HG02973 (cell line): Measurements from ENCODE around the gene SPPL2C.
A peak's percentile ranks its signal among the peaks of the same experiment; 100 is the strongest.

ENCODE experiments used
- ATAC-seq: cut with Tn5 transposase; IDR thresholded peaks from one replicate; pipeline ENCODE4 v1.9.1; 2021; ENCODE audit warnings: moderate library complexity; ENCODE audit not compliant: unreplicated experiment

The SPPL2C gene

GRCh38 chr17:45871718-45872117 lies 27.0 kb downstream of the SPPL2C start:
- no peak for ATAC-seq

- no peak for ATAC-seq
Observed at GRCh38 chr17:45873728-45874127, 29.0 kb downstream of the SPPL2C start.

- ATAC-seq: no peak
Observed at GRCh38 chr17:45874151-45874550, 29.5 kb downstream of the SPPL2C start.

GRCh38 chr17:45876539-45876938 lies 31.9 kb downstream of the SPPL2C start:
- ATAC-seq: no peak

GRCh38 chr17:45877467-45877866 lies 32.8 kb downstream of the SPPL2C start:
- ATAC-seq: no peak

GRCh38 chr17:45883063-45883462 lies 38.4 kb downstream of the SPPL2C start:
- no peak for ATAC-seq

- ATAC-seq: no peak
Observed at GRCh38 chr17:45886852-45887251, 42.2 kb downstream of the SPPL2C start.

GRCh38 chr17:45888392-45888791 lies 43.7 kb downstream of the SPPL2C start:
- ATAC-seq: no peak

GRCh38 chr17:45889579-45889978 lies 44.9 kb downstream of the SPPL2C start:
- no peak for ATAC-seq

GRCh38 chr17:45893725-45894021 lies 49.0 kb downstream of the SPPL2C start:
- ATAC-seq: no peak

GRCh38 chr17:45894022-45894784 lies 49.5 kb downstream of the SPPL2C start, which contains the start of gene MAPT:
TSS of gene MAPT (plus strand) at chr17:45894554. CDS start at chr17:45962338, 67,784 bp downstream.
- ATAC-seq: peak; percentile 68

- ATAC-seq: no peak
Observed at GRCh38 chr17:45895304-45895968, 50.8 kb downstream of the SPPL2C start.

GRCh38 chr17:45895969-45896785 lies 51.5 kb downstream of the SPPL2C start:
- no peak for ATAC-seq
